H1 (cell line): ENCODE data around the gene UGT2A2. TPM values are rescaled to one million over a fixed set of nuclear protein-coding genes. Genes with fewer than 3 reads are reported as not detected.

Experiments used
- BCL11A ChIP-seq, 2 experiments: IDR thresholded peaks; one replicate each; pipeline ENCODE4 v1.6.1; 2011; ENCODE audit warnings: low read depth in 2 of 2, low read length in 2 of 2, mild to moderate bottlenecking in 2 of 2
- CHD1 ChIP-seq: IDR thresholded peaks from 2 replicates; pipeline ENCODE4 v1.6.1; 2012; ENCODE audit warnings: low read depth, low read length, improper control_type of control experiment
- CHD7 ChIP-seq: fragments of 300-600 bp; sonication (generic); IDR thresholded peaks from 2 replicates; pipeline ENCODE4 v1.7.1; 2012; ENCODE audit warnings: low read length, moderate library complexity, mild to moderate bottlenecking, inconsistent platforms; ENCODE audit not compliant: insufficient replicate concordance
- CTBP2 ChIP-seq: IDR thresholded peaks from 2 replicates; pipeline ENCODE4 v1.7.0; 2011; ENCODE audit warnings: borderline replicate concordance, mild to moderate bottlenecking, moderate library complexity, mixed read lengths, low read length; ENCODE audit not compliant: insufficient read depth, insufficient read length
- CTCF ChIP-seq, 3 experiments: IDR thresholded peaks; 1 replicate in 2 of 3; 2 replicates in 1 of 3; pipeline versions ENCODE4 v1.5.1 to v1.6.1; 2011; ENCODE audit warnings: low read length in 3 of 3, mild to moderate bottlenecking in 3 of 3, inconsistent platforms in 2 of 3, low read depth in 1 of 3, moderate library complexity in 1 of 3; ENCODE audit not compliant: insufficient read depth in 1 of 3; ENCODE audit errors: control extremely low read depth in 1 of 3
- EGR1 ChIP-seq: IDR thresholded peaks from 2 replicates; pipeline ENCODE4 v1.6.1; 2011; ENCODE audit warnings: low read depth, low read length, borderline replicate concordance
- NRF1 ChIP-seq: IDR thresholded peaks from 2 replicates; pipeline ENCODE4 v1.6.1; 2011; ENCODE audit warnings: mild to moderate bottlenecking, low read depth, low read length, improper control_type of control experiment
- RBBP5 ChIP-seq: IDR thresholded peaks from 2 replicates; pipeline ENCODE4 v1.7.1; 2012; ENCODE audit warnings: low read depth, mild to moderate bottlenecking, inconsistent platforms, low read length, moderate library complexity, borderline replicate concordance
- polyA plus RNA-seq, 7 experiments: library from polyadenylated mRNA; depleted of rRNA in 3 of 7; stranded (reverse) in 5 of 7; unstranded in 2 of 7; fragments of >200 nt in 5 of 7; fragments of 200-250 nt in 2 of 7; gene quantifications; 1 replicate in 5 of 7; 2 replicates in 1 of 7; 4 replicates in 1 of 7; pipeline versions ENCODE4 v1.2.1 to v1.2.3, GENCODE V29; 2011 to 2013; ENCODE audit warnings: missing spikeins in 2 of 7, mixed read lengths in 2 of 7
- total RNA-seq: library from RNA; stranded (reverse); fragmentation: NEBNext Ultra II Directional; extraction: Animal tissue kit (Norgen Biotek cat#: 25700); gene quantifications from 2 replicates; pipeline ENCODE4 v1.2.1, GENCODE V29; 2021

Gene UGT2A2
- total and polyA plus RNA-seq, 2 of the 8 experiments (the other 6 are each of a cell fraction or from before 2014, with no cell fraction given): not detected

GRCh38 chr4:69546134-69546765 lies 93.2 kb downstream of the UGT2A2 start (continued):
- no peak for TF ChIP-seq CHD7
- no peak for TF ChIP-seq CTBP2
- no peak for TF ChIP-seq EGR1
- TF ChIP-seq CTCF (IDR thresholded peaks at IDR 0.05; ENCODE audit: control extremely low read depth in 1 of 3, insufficient read depth in 1 of 3, low read depth in 1 of 3, low read length in 3 of 3): no peak
- no peak for TF ChIP-seq BCL11A (IDR thresholded peaks at IDR 0.05; ENCODE audit: low read depth in 2 of 2, low read length in 2 of 2)
- TF ChIP-seq CHD1: no peak
- no peak for TF ChIP-seq RBBP5
- TF ChIP-seq NRF1: no peak
